ENCODE data around the gene TMEM52B.

TMEM52B gene

GRCh38 chr12:10178821-10179220 is at the start of gene TMEM52B:
TSS of gene TMEM52B (plus strand) at chr12:10179032. CDS start at chr12:10179575, 543 bp downstream.
- DNase-seq, result no peak

- DNase-seq, result no peak
Observed at GRCh38 chr12:10130042-10130441, 48.8 kb upstream of the TMEM52B start, which contains the start of gene CLEC7A. TSS of gene CLEC7A (minus strand) at chr12:10130199. CDS start at chr12:10130082, 117 bp downstream.

GRCh38 chr12:10131111-10131690 is 47.6 kb upstream of the TMEM52B start:
- DNase-seq, result no peak

- DNase-seq, result no peak
Observed at GRCh38 chr12:10132850-10133370, 45.9 kb upstream of the TMEM52B start.

- no peak for DNase-seq
Observed at GRCh38 chr12:10135126-10135525, 43.7 kb upstream of the TMEM52B start.

- DNase-seq, result no peak
Observed at GRCh38 chr12:10136637-10137205, 42.1 kb upstream of the TMEM52B start.

GRCh38 chr12:10140001-10140400 is 38.8 kb upstream of the TMEM52B start:
- DNase-seq, result peak; percentile 46

GRCh38 chr12:10142976-10143589 is 35.7 kb upstream of the TMEM52B start:
- no peak for DNase-seq

GRCh38 chr12:10147714-10148403 is 31.0 kb upstream of the TMEM52B start:
- DNase-seq, result no peak

- DNase-seq, result no peak
Observed at GRCh38 chr12:10151621-10152020, 27.2 kb upstream of the TMEM52B start.

GRCh38 chr12:10153271-10154144 is 25.3 kb upstream of the TMEM52B start:
- peak; percentile 63 for DNase-seq

- no peak for DNase-seq
Observed at GRCh38 chr12:10154145-10154496, 24.7 kb upstream of the TMEM52B start.

- no peak for DNase-seq
Observed at GRCh38 chr12:10155966-10156365, 22.9 kb upstream of the TMEM52B start.

- no peak for DNase-seq
Observed at GRCh38 chr12:10158406-10158805, 20.4 kb upstream of the TMEM52B start.

GRCh38 chr12:10159280-10159679 is 19.6 kb upstream of the TMEM52B start:
- DNase-seq, result no peak

- DNase-seq, result no peak
Observed at GRCh38 chr12:10160617-10161385, 18.0 kb upstream of the TMEM52B start.

GRCh38 chr12:10163084-10163483 is 15.7 kb upstream of the TMEM52B start:
- no peak for DNase-seq

- no peak for DNase-seq
Observed at GRCh38 chr12:10165421-10165820, 13.4 kb upstream of the TMEM52B start.

GRCh38 chr12:10167599-10167998 is 11.2 kb upstream of the TMEM52B start:
- peak; percentile 30 for DNase-seq

- no peak for DNase-seq
Observed at GRCh38 chr12:10169104-10169503, 9.7 kb upstream of the TMEM52B start.

- DNase-seq, result no peak
Observed at GRCh38 chr12:10170216-10170615, 8.6 kb upstream of the TMEM52B start.

Measured in CD4-positive, alpha-beta T cell treated with Interferon gamma for 1 hour (primary cell).